AML-193 (cell line): ENCODE results near the gene ADCY10.
"Not testable (repeated sequence)": the region's sequence is repeated elsewhere in the genome, so short reads cannot be mapped to it uniquely, and the experiment has no call there.

ENCODE experiments used
- DNase-seq, 2 experiments: peaks; one replicate each; lab custom pipeline; 2025; lab: John Stamatoyannopoulos, UW

ADCY10 gene

DNA sequence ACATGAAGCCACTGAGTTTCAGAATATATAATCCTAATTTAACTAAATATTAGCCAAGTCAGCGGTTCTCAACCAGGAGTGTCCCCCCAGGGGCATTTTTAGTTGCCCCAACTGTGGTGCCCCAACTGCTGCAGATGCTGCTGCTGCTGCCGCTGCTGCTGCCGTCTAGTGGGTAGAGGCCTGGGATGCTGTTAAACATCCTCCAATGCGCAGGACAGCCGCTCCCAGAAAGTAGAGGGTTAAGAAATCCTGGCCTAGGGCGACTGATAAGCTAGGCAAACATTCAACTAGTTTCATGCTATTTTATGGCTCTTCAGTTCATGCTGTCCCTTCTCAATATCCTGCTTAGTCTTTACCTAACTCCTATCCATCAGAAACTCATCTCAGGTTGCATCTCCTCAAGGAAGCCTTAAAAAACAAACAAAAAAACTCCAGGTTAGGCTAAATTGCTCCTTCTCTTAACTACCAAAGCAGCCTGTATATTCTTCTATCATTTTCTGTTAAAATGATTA is 12.6 kb upstream of the ADCY10 start:
- DNase-seq, result no peak

DNA sequence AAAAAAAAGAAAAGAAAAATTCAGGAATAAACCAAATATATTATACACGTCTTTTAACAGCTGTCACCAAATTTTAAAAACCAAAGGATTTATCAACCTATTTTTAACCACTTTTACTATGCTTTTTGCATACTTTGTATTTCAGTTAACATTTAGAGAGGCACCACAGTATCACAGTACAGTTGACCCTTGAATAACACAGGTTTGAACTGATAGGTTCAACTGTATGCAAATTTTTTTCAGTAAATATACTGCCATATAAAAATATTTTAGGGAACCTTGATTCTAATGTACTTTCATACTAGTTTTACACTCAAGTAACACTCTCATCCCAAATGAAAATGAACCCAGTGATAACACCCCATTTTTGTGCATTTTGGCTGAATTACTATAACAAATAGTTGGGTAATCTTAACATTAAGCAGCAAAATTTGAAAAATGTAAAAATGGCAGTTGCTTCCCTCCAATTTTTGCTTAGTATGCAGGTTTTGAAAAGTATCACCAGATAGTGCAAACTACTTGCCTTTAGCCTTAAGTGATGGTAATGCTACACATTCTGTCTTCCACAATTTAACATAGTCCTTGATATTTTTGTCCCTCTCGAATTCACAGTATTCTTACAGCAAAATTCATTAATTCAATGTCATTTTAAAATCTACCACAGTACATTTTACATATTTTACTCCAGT is 10.8 kb upstream of the ADCY10 start:
- DNase-seq, result no peak

DNA sequence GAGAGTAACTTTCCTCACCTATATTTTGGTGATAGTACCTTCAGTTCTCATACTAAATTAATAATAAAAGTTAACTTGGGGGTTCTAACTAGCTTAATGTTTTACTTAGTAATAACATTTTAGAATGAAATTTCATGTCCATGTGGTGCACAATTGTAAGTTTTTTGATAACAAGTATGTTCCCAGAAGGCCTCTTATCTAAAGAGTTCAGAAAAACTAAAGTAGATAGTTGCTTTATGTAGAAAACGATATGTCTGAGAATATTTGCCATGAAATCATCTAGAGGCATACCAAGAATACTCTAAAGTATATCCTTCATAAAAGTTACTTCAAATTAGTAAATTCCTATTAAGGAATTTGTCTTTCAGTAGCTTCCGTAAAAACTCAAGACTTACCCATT is 10.2 kb upstream of the ADCY10 start:
- no peak for DNase-seq

DNA sequence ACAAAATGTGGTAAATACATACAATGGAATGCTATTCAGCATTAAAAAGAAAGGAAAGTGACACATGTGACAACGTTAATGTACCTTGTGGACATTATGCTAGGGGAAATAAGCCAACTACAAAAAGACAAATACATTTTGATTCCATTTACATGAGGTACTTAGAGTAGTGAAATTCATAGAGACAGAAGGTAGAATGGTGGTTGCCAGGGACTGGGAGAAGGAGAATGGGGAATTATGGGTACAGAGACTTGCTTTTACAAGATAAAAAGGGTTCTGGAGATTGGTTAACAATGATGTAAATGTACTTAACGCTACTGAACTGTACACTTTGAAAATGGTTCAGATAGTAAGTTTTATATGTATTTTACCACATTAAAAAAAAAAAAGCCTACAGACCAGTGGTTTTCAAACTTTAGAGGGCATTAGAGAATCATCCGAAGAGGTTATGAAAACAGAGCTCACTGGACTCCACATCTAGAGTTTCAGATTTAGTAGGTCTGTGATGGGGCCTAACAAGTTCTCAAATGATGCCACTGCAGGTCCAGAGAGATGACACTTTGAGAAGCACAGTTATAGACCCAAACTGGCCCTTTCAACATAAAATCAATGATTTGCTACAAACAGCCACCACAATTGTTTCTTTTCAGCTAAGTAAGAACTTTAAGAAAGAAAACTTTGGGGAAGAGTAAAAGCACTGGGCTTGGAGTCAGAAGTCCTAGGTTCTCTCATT is 9.6 kb upstream of the ADCY10 start:
- no peak for DNase-seq

DNA sequence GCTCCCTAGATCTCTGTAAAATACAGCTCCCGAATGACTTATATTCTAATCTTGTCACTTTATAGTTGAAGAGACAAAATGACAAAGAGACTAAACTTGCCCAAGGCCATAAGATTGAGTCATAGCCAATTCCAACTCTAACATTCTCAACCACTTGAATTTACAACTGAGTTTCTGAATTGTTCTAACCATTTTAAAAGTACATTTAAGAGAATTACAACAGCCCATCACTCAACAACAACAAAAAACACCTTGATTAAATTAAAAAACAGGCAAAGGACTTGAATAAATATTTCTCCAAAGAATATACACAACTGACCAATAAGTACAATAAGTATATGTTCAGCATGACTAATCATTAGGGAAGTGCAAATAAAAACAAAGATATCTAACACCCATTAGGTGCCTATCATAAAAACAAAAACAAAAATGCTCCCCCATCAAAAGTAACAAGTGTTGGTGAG is 8.7 kb upstream of the ADCY10 start:
- DNase-seq, result no peak

DNA sequence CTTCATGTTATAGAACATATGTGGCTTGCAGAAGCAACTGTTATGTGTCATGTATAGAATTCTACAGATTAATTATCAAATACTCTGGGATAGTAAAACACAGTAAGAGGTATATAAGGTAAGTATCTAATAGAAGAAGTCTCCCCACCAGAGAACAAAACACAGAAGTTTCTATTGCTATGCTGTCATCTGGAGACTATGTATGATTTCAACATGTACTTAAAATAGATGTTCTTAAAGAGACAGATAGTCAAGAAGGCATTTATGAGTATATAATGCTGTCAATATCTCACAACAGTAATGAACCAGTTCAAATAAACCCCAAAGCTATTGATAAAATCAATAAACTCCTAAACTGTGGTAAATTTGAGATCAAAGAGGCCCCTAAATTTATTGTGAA is 8.1 kb upstream of the ADCY10 start:
- peak; percentile 10 to 22 for DNase-seq

DNA sequence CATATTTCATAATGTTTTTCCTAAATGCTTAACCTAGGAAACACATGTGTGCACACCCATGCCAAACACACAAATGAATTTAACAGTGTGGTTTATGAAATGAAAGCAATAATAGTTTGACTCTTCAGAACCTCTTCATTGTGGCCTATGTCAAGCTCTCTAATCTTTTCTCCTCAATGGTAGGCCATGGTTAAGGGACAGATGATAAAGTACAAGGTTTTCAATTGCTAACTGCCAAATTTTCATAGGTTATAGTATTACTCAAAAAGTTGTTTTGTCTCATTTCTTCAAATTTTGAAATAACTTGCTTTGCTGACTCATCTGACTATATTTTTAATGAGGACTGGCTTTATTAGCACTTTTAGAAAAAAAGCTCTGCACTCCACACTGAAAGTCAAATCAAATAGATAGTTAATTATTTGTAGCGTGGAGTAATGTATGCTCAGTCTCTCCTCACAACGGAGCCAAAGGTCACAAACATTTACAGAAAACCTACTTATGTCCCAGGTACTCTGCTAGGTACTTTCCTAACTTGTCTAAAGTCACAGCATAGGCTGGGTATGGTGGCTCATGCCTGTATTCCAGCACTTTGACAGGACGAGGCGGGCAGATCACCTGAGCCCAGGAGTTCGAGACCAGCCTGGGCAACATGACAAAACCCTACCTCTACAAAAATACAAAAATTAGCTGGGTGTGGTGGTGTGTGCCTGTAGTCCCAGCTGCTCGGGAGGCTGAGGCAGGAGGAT is 3.0 kb upstream of the ADCY10 start:
- no peak for DNase-seq

DNA sequence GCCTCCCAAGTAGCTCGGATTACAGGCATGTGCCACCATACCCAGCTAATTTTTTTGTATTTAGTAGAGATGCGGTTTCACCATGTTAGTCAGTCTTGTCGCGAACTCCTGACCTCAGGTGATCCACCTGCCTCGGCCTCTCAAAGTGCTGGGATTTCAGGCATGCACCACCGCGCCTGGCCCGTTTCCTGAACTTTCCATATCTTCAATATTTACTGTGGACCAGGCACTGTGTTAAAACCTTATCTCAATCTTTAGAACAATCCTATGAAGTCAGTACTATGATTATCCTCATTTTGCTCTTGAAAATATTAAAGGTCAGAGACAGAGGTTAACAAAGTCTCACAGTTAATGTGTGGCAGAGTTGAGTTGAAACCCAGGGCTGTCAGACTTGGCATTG is 1.6 kb upstream of the ADCY10 start:
- no peak for DNase-seq

DNA sequence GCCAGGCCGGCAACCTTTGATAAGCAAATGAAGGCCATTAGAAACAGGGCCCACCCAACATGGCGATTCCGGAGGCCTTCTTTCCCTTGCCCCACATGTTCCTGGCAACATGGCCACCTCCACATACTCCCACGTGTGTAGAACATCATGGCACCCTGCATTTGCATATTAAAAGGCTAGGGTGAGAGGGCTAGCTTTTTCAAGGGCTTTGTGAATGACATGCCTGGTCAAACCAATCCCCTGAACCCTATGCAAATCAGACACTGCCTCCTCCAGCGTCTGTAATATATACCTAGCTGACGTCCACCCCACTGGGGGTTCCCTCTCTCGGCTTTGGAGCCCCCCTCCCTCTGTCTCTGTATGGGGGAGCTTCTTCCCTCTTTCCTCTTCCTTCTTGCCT is 1.6 kb downstream of the ADCY10 start:
- no peak for DNase-seq

DNA sequence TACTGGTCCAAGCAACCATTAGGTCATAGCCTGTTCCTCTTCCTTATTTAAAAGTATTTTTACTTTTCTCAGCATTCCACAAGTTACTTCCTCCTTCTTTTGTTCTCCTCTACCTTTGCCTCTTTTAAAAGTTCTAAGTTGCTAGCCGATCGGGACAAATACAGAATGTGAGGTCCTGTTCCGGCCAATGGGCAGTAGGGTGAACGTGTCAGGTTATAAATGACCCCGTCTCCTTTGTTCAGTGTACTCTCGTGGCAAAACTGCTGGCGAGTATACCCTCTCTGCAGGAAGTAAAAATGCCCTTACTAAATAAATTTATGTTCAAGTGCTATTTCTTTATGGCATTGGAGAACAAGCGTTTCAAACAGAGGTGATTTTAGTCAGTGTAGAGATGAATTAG is 2.5 kb downstream of the ADCY10 start:
- DNase-seq, result no peak

DNA sequence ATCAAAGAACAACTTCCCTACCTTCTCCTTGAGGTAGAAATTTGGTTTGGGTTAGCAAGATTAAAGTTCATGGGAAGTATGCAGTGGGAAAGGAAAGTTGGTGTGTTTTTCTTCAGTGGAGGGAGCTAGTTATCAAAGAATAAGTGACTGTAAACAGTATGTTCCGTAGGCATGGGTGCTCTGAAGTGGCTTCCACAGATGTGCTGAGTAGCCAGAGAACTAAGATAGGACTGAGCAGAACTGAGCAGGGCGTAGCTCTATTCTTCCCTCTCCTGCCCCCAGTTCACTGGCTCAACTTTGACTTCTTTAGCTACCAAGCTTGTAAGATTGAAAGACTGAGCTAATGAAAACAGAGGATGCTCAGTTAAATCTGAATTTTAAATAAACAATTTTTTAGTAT is 3.4 kb downstream of the ADCY10 start:
- no peak for DNase-seq

DNA sequence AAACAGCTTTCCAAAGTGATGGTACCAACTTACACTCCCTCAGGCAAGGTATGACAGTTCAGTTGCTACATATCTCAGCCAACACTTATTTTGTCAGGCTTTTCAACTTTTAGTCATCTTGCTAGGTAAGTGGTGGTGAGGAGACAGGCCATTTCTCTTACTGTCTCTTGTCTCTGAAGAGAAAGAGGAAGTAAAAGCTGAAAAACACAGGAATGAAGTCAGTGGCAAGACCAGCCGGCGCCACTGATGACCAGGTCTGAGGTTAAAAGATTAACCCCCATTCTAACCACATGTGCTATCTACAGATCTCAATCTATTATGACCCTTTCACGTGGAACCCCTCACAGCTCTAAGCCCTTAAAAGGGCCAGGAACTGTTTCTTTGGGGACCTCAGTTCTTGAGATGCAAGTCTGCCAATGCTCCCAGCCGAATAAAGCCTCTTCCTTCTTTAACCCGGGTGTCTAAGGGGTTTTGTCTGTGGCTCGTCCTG is 4.2 kb downstream of the ADCY10 start:
- DNase-seq, result no peak

DNA sequence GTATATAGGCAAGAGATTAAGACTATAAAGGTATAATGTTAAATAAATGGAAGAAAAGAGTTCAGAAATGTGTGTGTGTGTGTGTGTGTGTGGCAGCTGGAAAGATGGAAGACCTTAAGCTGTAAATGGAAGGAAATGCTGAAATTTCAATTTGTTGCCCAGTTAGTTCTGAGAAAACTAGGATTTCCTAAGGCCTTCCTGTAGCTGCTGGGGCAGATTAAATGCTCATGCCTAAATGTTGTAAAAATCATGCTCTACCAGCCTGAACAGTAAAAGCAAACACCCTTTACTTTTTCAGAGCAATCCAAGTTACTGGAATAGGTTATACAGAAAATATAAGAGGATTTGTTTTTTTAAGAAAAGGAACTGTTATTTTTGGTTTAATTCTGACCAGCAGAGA is 8.3 kb downstream of the ADCY10 start:
- DNase-seq, result peak; percentile 42 to 43

DNA sequence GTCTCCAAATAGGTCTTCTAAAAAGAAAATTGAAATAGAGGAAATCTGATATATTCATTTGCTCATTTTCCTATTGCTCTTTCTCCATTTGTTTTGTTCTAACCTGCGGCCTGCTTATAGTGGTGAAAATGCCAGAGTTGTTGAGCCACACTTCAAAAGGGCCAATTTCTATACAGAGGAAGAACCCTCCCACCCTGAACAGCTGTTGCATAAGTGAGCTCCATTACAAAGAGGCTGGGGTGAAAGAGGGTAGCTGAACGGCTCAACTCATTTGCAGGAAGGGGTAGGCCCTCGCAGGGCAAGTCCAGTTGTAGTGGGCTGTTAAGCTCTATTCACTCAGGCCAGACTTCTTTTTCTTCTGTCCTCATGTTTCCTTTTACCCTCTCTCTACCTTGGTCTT is 8.8 kb downstream of the ADCY10 start:
- peak; percentile 28 to 49 for DNase-seq

DNA sequence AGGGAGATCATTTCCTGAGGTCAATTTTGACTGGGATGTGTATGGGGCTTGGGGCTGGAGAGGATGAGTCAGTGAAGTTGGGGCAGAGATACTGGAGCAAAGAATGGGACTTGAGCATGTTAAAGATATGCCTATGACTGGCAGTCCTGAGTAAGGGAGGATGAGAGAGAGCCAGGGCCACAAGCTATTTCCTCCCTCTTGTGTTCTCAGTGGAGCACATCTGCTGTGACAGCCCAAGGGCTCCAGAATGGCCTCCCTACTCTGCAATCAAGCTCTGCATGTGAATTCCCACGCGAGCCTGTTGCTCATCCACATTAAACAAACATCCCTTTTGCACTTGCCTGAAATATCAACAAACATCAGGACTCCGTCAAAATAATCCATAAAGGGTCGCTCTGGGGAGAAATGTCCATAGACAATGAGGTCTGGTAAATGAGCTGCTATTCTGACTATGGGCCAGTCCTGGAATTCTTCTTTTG is 9.2 kb downstream of the ADCY10 start:
- no peak for DNase-seq

DNA sequence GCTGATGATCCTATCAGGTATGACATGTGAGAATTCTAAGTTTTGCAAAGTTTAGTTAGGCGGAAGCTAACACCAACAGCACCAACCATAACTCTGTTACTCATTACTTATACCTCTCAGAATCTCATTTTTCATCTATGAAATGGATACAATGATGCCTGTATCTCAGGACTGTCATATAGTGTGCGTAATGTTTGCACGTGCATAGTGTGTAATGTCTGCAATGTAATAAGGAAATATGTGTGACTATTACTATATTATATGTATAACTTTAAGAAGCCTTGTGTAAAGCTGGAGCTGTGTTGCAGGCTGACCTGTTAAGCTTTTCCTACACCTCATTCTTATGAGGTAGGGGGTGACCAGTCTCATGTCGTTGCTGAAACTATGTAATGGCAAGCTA is 13.0 kb downstream of the ADCY10 start:
- DNase-seq, result no peak

DNA sequence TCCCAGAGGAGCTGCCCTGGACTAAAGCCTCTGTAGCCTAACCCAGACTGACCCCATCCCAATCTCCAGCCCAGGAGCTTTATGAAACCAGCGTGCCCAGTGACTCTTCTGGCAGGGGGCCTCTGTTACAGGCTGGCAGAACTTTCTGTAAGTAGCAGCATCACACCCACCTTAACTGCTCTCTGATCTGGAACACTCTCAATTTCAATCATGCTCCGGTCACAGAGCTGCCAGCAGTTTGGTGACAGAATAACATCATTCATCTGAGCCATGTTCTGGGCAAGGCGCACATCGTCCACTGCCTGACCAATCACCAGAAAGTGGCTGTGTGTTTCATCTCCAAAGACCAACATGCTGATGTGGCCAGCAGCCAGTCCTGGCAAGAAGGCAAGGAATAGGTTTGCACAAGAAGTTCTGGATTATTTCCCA is 14.7 kb downstream of the ADCY10 start:
- no peak for DNase-seq

DNA sequence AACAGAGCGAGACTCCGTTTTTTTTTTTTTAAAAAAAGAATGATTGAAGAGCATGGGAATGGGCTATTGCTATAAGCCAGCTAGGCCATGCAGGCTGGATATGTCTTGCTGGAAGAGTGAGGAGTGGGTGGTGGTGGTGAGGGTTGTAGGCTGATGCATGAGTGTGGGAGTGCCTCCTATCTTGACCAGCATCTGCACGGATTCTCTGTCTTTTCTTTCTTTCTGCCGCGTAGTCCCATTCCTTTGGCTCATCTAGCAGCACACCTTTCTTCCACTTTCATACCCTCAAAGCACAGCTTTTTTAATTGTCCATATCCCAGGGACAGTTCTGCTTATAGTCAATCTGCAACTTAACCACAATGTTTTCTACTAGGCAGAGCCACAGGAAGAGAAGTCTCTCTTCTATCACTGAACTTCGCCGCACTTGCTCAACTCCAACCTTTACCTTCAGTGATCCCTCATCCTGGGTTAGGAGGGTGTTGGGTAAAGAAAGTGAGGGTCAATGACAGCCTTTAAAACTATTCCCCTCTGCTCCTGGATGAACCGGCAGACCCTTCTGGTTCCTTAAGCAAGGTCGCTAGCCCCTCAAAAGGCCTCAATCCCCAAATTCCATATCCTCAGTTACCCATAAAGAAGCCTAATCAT is 15.2 kb downstream of the ADCY10 start:
- DNase-seq, result no peak

DNA sequence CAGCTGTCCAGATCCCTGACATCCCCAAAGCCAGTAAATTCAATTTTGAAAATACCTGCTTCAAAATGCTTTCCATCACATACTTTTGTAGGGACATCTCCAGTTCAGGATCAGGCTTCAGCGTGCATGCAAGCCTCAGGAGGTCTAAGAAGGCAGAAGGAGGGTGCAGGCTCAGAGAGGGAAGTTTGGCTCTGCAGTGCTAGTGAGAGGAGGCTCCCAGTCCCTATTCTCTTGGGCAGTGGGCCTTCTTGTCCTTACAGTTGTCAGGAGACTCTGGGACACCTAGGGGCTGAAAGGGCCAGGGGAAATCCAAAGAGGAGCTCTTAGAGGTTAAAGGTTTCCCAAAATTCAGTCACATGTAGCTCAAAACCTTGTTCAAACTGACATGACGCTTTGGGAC is 20.1 kb downstream of the ADCY10 start:
- DNase-seq, result no peak

DNA sequence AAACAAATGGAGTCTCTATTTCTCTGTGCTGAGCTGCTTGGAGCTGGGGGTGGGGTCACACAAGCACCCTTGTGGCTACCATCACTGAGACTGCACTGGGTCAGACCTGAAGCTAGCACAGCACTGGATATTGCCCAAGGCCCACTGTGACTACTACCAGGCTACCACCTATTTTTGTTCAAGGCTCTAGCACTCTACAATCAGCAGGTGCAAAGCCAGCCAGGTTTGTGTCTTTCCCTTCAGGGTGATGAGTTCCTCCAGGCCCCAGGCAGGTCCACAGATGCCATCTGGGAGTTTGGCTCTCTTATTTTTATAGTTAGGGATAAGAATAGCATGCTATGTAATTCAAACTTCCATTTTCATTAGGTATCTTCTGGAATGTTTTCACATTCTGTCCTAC is 23.5 kb downstream of the ADCY10 start:
- DNase-seq, result no peak

DNA sequence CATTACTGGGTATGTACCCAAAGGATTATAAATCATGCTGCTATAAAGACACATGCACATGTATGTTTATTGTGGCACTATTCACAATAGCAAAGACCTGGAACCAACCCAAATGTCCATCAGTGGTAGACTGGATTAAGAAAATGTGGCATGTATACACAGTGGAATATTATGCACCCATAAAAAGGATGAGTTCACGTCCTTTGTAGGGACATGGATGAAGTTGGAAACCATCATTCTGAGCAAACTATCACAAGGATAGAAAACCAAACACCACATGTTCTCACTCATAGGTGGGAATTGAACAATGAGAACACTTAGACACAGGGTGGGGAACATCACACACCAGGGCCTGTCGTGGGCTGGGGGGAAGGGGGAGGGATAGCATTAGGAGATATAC is 26.7 kb downstream of the ADCY10 start:
- not testable (repeated sequence) for DNase-seq

DNA sequence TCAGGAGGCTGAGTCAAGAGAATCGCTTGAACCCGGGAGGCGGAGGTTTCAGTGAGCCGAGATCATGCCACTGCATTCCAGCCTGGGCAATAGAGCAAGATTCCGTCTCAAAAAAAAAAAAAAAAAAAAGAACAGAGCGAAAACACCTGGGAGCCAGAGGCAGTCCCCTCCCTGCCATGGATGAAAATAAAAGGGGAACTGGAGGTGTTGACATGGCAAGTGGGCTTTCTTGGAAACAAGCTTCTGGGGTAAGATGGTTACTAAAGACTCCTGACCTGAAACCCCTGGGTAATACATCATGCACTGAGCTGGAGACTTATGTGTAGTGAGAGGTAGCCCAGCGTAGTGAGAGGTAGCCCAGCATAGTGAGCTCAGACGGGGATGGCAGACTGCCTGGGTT is 31.6 kb downstream of the ADCY10 start:
- no peak for DNase-seq
